ENCODE data around the gene COG7.

- TF ChIP-seq, protein P1, sequence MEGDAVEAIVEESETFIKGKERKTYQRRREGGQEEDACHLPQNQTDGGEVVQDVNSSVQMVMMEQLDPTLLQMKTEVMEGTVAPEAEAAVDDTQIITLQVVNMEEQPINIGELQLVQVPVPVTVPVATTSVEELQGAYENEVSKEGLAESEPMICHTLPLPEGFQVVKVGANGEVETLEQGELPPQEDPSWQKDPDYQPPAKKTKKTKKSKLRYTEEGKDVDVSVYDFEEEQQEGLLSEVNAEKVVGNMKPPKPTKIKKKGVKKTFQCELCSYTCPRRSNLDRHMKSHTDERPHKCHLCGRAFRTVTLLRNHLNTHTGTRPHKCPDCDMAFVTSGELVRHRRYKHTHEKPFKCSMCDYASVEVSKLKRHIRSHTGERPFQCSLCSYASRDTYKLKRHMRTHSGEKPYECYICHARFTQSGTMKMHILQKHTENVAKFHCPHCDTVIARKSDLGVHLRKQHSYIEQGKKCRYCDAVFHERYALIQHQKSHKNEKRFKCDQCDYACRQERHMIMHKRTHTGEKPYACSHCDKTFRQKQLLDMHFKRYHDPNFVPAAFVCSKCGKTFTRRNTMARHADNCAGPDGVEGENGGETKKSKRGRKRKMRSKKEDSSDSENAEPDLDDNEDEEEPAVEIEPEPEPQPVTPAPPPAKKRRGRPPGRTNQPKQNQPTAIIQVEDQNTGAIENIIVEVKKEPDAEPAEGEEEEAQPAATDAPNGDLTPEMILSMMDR (conservative IDR thresholded peaks at IDR 0.05; ENCODE audit: low read length): no peak
- no peak for TF ChIP-seq EZH2phosphoT487 (IDR thresholded peaks at IDR 0.05; ENCODE audit: borderline replicate concordance)
Measured at GRCh38 chr16:23373436-23374219, 79.4 kb downstream of the COG7 start.

Measured in Loucy (cell line).